HG03571 (cell line): ENCODE measurements around the gene STX8.
"Not testable (repeated sequence)": the region's sequence is repeated elsewhere in the genome, so short reads cannot be mapped to it uniquely, and the experiment has no call there.

Source experiments
- ATAC-seq: cut with Tn5 transposase; IDR thresholded peaks from one replicate; pipeline ENCODE4 v1.9.1; 2021; ENCODE audit not compliant: unreplicated experiment

STX8 gene

GRCh38 chr17:9557161-9557755 lies 18.4 kb downstream of the STX8 start:
- ATAC-seq = no peak

DNA sequence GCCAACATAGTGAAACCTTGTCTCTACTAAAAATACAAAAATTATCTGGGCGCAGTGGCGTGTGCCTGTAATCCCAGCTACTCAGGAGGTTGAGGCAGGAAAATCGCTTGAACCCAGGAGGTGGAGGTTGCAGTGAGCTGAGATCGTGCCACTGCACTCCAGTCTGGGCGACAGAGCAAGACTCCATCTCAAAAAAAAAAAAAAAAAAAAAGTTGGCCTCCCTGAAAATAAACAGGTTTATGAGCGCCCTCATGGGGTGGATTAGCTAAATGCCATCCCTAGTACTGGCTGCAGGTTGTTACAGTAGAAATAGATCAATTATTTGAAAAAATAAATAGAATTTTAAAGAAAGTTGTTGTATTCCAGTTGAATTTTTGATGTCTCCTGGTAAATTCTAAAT lies 20.9 kb downstream of the STX8 start:
- not testable (repeated sequence) for ATAC-seq

DNA sequence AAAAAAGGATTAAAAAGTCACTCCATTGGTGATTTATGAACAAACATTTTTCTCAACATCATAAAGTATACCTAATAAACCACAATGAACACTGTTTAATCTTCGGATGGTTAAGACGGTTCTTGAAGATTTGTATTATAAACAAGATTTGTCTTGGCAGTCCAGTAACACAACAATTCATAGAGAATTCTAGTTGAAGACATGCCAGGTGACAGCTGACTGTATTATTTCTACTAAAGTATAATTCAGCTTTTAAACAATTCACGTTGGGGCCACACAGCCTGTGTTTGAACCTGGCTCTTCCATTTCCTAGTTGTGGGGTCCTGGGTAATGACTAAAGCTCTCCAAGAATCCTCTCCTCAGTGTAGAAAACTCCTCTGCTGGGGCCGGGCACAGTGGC lies 22.0 kb downstream of the STX8 start:
- no peak for ATAC-seq

DNA sequence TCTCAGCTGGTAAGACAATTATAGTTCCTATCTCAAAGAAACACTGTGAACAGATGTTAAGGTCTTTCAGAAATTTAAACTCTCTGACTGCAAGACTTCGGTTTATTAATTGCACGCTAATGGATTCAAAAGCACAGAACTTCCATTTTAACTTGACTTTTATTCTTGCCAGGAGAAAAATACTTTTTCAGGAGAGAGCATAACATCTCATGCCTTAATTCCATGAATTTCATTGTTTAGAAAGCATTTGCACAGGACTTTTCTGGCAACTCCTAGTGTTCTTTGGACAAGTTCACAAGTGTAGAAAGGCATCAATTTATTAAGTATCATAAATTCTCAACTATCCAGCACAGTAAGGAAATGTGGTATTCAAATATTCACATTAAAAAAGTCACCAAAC lies 22.4 kb downstream of the STX8 start:
- no peak for ATAC-seq

DNA sequence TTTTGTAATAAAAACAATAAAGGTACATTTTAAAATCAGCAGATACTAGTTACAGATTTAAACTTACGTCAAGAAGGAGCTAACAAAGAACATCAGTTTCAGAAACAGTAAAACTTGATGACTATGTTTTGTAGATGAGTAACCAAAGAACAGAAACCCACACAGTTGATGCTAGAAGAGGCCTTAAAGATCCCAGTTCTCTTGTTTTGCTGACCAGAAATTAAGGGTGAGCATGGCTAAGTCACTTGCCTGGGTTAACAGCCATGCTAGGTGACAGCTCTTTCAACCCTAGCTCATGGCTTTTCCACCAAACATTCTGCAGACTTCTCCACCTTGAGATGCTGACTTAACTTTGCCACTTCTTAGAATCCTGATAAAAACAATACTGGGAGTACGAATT lies 26.4 kb downstream of the STX8 start:
- ATAC-seq = no peak

DNA sequence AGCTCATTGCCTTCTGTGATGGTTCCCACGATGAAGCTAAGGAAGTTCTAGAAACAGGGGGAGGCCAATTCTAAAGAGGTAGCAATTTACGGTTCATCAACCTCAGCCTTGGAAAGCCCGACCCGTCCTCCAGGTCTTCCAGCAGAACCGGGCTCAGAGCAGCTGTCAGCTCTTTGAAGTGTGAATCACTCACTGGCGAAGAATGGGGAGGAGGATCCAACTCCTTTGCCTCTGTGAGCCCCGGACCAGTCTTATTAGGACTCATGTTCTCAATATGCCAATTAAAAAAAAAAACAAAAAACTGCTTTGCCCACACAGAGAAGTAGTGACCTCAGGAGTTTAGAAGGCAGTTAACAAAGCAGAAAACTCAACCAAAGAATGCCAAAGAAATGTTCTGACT lies 31.4 kb downstream of the STX8 start:
- no peak for ATAC-seq

DNA sequence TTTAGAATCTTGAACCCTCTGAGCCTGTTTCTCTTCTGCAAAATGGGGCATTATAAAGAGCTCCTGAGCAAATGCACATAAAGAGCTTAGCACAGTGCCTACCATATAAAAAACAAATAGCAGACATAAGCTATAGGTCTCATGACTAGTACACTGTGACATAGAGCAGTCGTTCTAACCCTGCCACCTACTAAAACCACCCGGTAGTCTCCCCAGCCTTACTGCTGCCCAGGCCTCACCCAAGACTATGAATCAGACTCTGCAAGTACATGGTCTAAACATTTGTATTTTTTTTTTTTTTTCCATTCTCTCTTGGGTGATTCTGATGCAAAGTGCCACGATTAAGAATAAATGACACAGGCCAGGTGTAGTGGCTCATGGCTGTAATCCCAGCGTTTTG lies 33.9 kb downstream of the STX8 start:
- no peak for ATAC-seq

GRCh38 chr17:9538626-9539025 lies 37.0 kb downstream of the STX8 start:
- ATAC-seq = no peak

GRCh38 chr17:9537177-9537776 lies 38.3 kb downstream of the STX8 start:
- no peak for ATAC-seq

- ATAC-seq = no peak
Observed at GRCh38 chr17:9536061-9536460, 39.6 kb downstream of the STX8 start.

DNA sequence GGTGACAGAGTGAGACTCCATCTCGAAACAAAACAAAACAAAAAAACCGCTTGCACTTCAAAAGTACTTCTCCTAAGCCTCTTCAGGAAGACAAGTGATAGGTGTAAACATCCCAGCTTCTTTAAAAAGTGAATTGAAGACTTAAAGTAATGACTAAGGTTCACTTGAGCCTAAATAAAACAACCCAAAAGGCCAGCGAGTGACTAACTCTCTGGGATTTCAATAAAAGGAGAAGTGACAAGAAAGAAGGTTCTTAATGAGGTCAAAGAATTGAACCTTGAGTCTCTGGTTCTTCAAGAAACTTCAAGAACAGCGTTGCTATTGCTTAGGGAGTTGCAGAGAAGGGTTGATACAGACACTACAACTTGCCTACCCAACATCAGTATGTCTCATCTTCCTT lies 42.2 kb downstream of the STX8 start:
- ATAC-seq = no peak

DNA sequence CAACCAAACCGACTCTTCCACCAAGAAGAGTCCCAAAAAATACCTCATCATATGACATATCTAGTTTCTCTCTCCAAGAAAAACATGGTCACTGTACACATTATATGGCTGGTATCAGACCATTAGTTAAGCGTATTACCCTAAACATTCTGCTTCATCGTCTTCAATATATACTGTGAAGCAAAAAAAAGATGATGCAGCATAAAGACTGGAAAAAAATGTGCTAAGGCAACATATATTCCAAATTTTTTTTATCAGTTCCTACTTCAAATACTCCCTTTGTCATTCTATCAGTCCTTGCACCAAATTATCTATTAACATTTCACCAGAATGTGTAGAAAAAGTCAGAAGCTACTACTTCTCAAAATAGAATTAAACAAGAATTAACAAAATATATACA lies 42.9 kb downstream of the STX8 start:
- ATAC-seq = no peak

- ATAC-seq = no peak
Observed at GRCh38 chr17:9531034-9531433, 44.6 kb downstream of the STX8 start.

- no peak for ATAC-seq
Observed at GRCh38 chr17:9529033-9529700, 46.5 kb downstream of the STX8 start.

- no peak for ATAC-seq
Observed at GRCh38 chr17:9527788-9528187, 47.8 kb downstream of the STX8 start.

- no peak for ATAC-seq
Observed at GRCh38 chr17:9522074-9522473, 53.5 kb downstream of the STX8 start.

GRCh38 chr17:9521062-9521461 lies 54.6 kb downstream of the STX8 start:
- no peak for ATAC-seq

GRCh38 chr17:9520649-9521048 lies 55.0 kb downstream of the STX8 start:
- no peak for ATAC-seq

DNA sequence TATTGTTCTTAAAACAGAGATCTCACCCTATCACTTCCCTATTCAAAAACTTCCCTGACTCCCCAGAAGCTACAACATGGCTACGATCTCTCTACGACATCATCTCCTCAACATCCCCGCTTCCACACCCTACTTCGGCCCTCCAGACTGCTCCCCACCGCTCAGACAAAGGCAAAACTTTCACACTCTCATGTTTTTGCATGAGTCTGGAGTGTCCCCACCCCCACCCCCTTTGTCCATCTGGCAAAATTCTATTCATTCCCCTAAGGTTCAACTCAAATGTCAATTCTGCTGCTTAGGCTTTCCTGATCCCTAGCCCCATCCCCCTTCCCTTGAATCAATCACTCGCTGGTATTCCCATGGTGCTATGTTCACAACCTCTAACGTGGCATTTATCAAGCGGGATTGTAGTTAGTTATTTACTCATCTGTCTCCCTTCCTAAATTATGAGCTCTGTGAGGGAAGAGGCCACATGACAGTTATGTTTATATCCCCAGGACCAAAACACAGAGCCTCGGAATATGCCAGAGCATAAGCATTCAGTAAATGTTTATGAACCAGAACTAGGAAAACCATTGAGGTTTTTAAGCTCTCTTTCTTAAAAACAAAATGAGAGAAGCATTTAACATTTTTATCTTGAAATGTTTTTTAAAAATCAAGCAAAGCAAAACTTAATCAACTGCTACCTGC lies 55.9 kb downstream of the STX8 start:
- ATAC-seq = no peak

GRCh38 chr17:9517396-9517795 lies 58.2 kb downstream of the STX8 start:
- no peak for ATAC-seq

- no peak for ATAC-seq
Observed at GRCh38 chr17:9513266-9513665, 62.4 kb downstream of the STX8 start.
